PFSK-1 (cell line): ENCODE measurements around the gene OGA.

Experiments used
- FOXP2 ChIP-seq: optimal IDR thresholded peaks from 2 replicates; pipeline ENCODE3; 2011; ENCODE audit warnings: borderline replicate concordance, control low read depth, inconsistent platforms; ENCODE audit not compliant: insufficient read depth; ENCODE audit errors: extremely low read length, extremely low read depth
- POLR2AphosphoS5 ChIP-seq: IDR thresholded peaks from 2 replicates; pipeline ENCODE4 v1.6.1; 2012; ENCODE audit warnings: low read depth, mild to moderate bottlenecking, control low read depth, low read length, moderate library complexity
- TAF1 ChIP-seq: IDR thresholded peaks from 2 replicates; pipeline ENCODE4 v1.6.1; 2012; ENCODE audit warnings: low read length, control low read depth, borderline replicate concordance; ENCODE audit not compliant: insufficient read depth

GRCh38 chr10:101768791-101769170 lies 49.5 kb downstream of the OGA start:
- TF ChIP-seq POLR2AphosphoS5 (no peak), TAF1 (no peak), FOXP2 (no peak)
